SU-DHL-6 (cell line): ENCODE measurements around the gene KLF17.
"Not testable (repeated sequence)": the region's sequence is repeated elsewhere in the genome, so short reads cannot be mapped to it uniquely, and the experiment has no call there.

Experiments used
- H2AFZ ChIP-seq: fragments of 200-600 bp; sonication (generic); 2 replicates; pipeline ENCODE4 v1.6.1; 2014; ENCODE audit warnings: low read depth, mild to moderate bottlenecking, moderate library complexity, mixed read lengths, antibody characterized with exemption, low read length; ENCODE audit not compliant: severe bottlenecking
- H3F3A ChIP-seq: fragments of 200-600 bp; shearing (Covaris generic); 2 replicates; pipeline ENCODE4 v1.6.0; 2016; ENCODE audit warnings: antibody characterized with exemption, mild to moderate bottlenecking; ENCODE audit not compliant: insufficient read depth
- H3K27ac ChIP-seq: fragments of 200-600 bp; sonication (generic); 2 replicates; pipeline ENCODE4 v1.5.1; 2016; ENCODE audit warnings: low read depth, mild to moderate bottlenecking, low read length, moderate library complexity, mixed read lengths
- H3K27me3 ChIP-seq: fragments of 200-600 bp; sonication (generic), shearing (Covaris generic); 2 replicates; pipeline ENCODE4 v1.6.0; 2014; ENCODE audit warnings: mild to moderate bottlenecking, low read length
- H3K36me3 ChIP-seq: fragments of 200-600 bp; sonication (generic); 2 replicates; pipeline ENCODE4 v1.6.1; 2014; ENCODE audit warnings: mild to moderate bottlenecking, low read length, mixed read lengths
- H3K4me2 ChIP-seq: fragments of 300-600, 200-600 bp; shearing (Covaris generic), sonication (generic); 2 replicates; pipeline ENCODE4 v1.6.0; 2014; ENCODE audit warnings: low read length, low read depth, mild to moderate bottlenecking; ENCODE audit not compliant: poor library complexity, severe bottlenecking
- H3K4me3 ChIP-seq: fragments of 200-600 bp; sonication (generic); 2 replicates; pipeline ENCODE4 v1.5.1; 2014; ENCODE audit warnings: antibody characterized with exemption, low read length, mild to moderate bottlenecking, mixed read lengths; ENCODE audit not compliant: insufficient read depth, poor library complexity, severe bottlenecking
- H3K79me2 ChIP-seq: fragments of 200-600 bp; sonication (generic); 2 replicates; pipeline ENCODE4 v1.6.1; 2014; ENCODE audit warnings: mild to moderate bottlenecking, low read length, moderate library complexity; ENCODE audit not compliant: insufficient read depth
- H3K9ac ChIP-seq: fragments of 200-600 bp; sonication (generic); 2 replicates; pipeline ENCODE4 v1.7.0; 2014; ENCODE audit warnings: mild to moderate bottlenecking, low read length
- H3K9me2 ChIP-seq: fragments of 200-600 bp; sonication (generic); replicated peaks from 2 replicates; pipeline ENCODE4 v1.6.1; 2014; ENCODE audit warnings: low read length; ENCODE audit not compliant: insufficient read depth
- H3K9me3 ChIP-seq: fragments of 200-600 bp; sonication (generic); 2 replicates; pipeline ENCODE4 v1.6.1; 2014; ENCODE audit warnings: low read length, mixed read lengths; ENCODE audit not compliant: insufficient read depth
- H4K20me1 ChIP-seq: fragments of 200-600 bp; sonication (generic); 2 replicates; pipeline ENCODE4 v1.6.1; 2014; ENCODE audit warnings: low read depth, mild to moderate bottlenecking, antibody characterized with exemption, low read length, moderate library complexity, mixed read lengths
- CTCF ChIP-seq: fragments of 200-600 bp; sonication (generic); IDR thresholded peaks from one replicate; pipeline ENCODE4 v1.5.1; 2017; ENCODE audit warnings: antibody characterized with exemption, mild to moderate bottlenecking, low read length, moderate library complexity; ENCODE audit not compliant: insufficient read depth, poor library complexity, severe bottlenecking
- EZH2phosphoT487 ChIP-seq: fragments of 200-600 bp; sonication (generic), shearing (Covaris generic); conservative IDR thresholded peaks from 2 replicates; pipeline ENCODE4 v1.6.1; 2018; ENCODE audit warnings: mild to moderate bottlenecking, antibody characterized with exemption, low read length, moderate library complexity, mixed read lengths

The KLF17 gene

GRCh38 chr1:44134071-44134920, 15.7 kb downstream of the KLF17 start:
- H3K9me3 ChIP-seq: no peaks in the 10 kb centered on the region
- no peak overlapping the region for H2AFZ ChIP-seq
- H4K20me1 ChIP-seq: no peaks in the 10 kb centered on the region
- H3K9me2 ChIP-seq: no peaks in the 10 kb centered on the region
- no peaks in the 10 kb centered on the region for H3K36me3 ChIP-seq
- H3K9ac ChIP-seq: no peak overlapping the region
- no peaks in the 10 kb centered on the region for H3F3A ChIP-seq
- H3K27ac ChIP-seq: no peak overlapping the region
- no peak overlapping the region for H3K4me3 ChIP-seq
- H3K79me2 ChIP-seq: no peaks in the 10 kb centered on the region
- H3K4me2 ChIP-seq: no peak overlapping the region
- TF ChIP-seq EZH2phosphoT487: no peak
- no peak for TF ChIP-seq CTCF
- no peaks in the 10 kb centered on the region for H3K27me3 ChIP-seq

- H3K27ac ChIP-seq: no peak overlapping the region
- H3K9me2 ChIP-seq: no peaks in the 10 kb centered on the region
- TF ChIP-seq CTCF (no peak), EZH2phosphoT487 (no peak)
- no peak overlapping the region for H2AFZ ChIP-seq
- H3K27me3 ChIP-seq: no peaks in the 10 kb centered on the region
- H3K4me3 ChIP-seq: no peak overlapping the region
- H4K20me1 ChIP-seq: no peaks in the 10 kb centered on the region
- H3K4me2 ChIP-seq: no peak overlapping the region
- H3K79me2 ChIP-seq: no peaks in the 10 kb centered on the region
- H3K9me3 ChIP-seq: no peaks in the 10 kb centered on the region
- H3K36me3 ChIP-seq: no peaks in the 10 kb centered on the region
- no peak overlapping the region for H3K9ac ChIP-seq
- no peaks in the 10 kb centered on the region for H3F3A ChIP-seq
These were observed 17.3 kb downstream of the KLF17 start for GRCh38 chr1:44135886-44136285.

- H3K36me3 ChIP-seq: no peaks in the 10 kb centered on the region
- H3K4me2 ChIP-seq: no peak overlapping the region
- H4K20me1 ChIP-seq: no peaks in the 10 kb centered on the region
- no peak overlapping the region for H3K9ac ChIP-seq
- H2AFZ ChIP-seq: no peak overlapping the region
- no peaks in the 10 kb centered on the region for H3K9me3 ChIP-seq
- no peak overlapping the region for H3K4me3 ChIP-seq
- no peaks in the 10 kb centered on the region for H3K9me2 ChIP-seq
- H3K27ac ChIP-seq: no peak overlapping the region
- H3K27me3 ChIP-seq: no peaks in the 10 kb centered on the region
- no peaks in the 10 kb centered on the region for H3F3A ChIP-seq
- H3K79me2 ChIP-seq: no peaks in the 10 kb centered on the region
- TF ChIP-seq EZH2phosphoT487 (no peak), CTCF (no peak)
These were observed 19.6 kb downstream of the KLF17 start for GRCh38 chr1:44138239-44138638.

GRCh38 chr1:44139565-44139964, 20.9 kb downstream of the KLF17 start:
- H3K9me3 ChIP-seq, H2AFZ ChIP-seq, H4K20me1 ChIP-seq, H3F3A ChIP-seq, H3K9ac ChIP-seq, H3K4me3 ChIP-seq, H3K27ac ChIP-seq, H3K79me2 ChIP-seq, H3K36me3 ChIP-seq, H3K27me3 ChIP-seq, H3K4me2 ChIP-seq, H3K9me2 ChIP-seq: not testable (repeated sequence)
